Osteocyte (in vitro differentiated cells): ENCODE data around the gene TGFBR3. TPM values are rescaled to one million over a fixed set of nuclear protein-coding genes. Genes with fewer than 3 reads are reported as not detected.
A peak's percentile ranks its signal among the peaks of the same experiment; 100 is the strongest.

ENCODE experiments used
- DNase-seq: peaks from one replicate; pipeline ENCODE4 v3.0.0; 2021; ENCODE audit warnings: mixed read lengths; ENCODE audit not compliant: unreplicated experiment; ENCODE audit errors: extremely low spot score
- H3K27ac Mint-ChIP-seq: one replicate; pipeline ENCODE4 v1.8.0; 2021; ENCODE audit warnings: mild to moderate bottlenecking, mixed read lengths; ENCODE audit not compliant: unreplicated experiment
- H3K27me3 Mint-ChIP-seq: one replicate; pipeline ENCODE4 v1.8.0; 2021; ENCODE audit warnings: mixed read lengths; ENCODE audit not compliant: unreplicated experiment
- H3K36me3 Mint-ChIP-seq: one replicate; pipeline ENCODE4 v1.8.0; 2021; ENCODE audit warnings: mixed read lengths; ENCODE audit not compliant: unreplicated experiment
- H3K4me1 Mint-ChIP-seq: one replicate; pipeline ENCODE4 v1.8.0; 2021; ENCODE audit warnings: mixed read lengths; ENCODE audit not compliant: unreplicated experiment
- H3K4me3 Mint-ChIP-seq: one replicate; pipeline ENCODE4 v1.8.0; 2021; ENCODE audit warnings: mild to moderate bottlenecking, moderate library complexity, mixed read lengths; ENCODE audit not compliant: unreplicated experiment
- H3K9me3 Mint-ChIP-seq: one replicate; pipeline ENCODE4 v1.8.0; 2021; ENCODE audit warnings: mixed read lengths; ENCODE audit not compliant: unreplicated experiment
- total RNA-seq: library from RNA; stranded (reverse); gene quantifications from 2 replicates; pipeline ENCODE4 v1.2.1, GENCODE V29; 2021
- TF ChIP-seq, protein P1 (sequence below): fragments of 200-600 bp; sonication (generic); IDR thresholded peaks from 2 replicates; pipeline ENCODE4 v1.5.0; 2021; ENCODE audit warnings: antibody characterized with exemption, mild to moderate bottlenecking, moderate library complexity

The TGFBR3 gene
- total RNA-seq, 1 donor from 2014 or later, result 14.1 TPM

DNA sequence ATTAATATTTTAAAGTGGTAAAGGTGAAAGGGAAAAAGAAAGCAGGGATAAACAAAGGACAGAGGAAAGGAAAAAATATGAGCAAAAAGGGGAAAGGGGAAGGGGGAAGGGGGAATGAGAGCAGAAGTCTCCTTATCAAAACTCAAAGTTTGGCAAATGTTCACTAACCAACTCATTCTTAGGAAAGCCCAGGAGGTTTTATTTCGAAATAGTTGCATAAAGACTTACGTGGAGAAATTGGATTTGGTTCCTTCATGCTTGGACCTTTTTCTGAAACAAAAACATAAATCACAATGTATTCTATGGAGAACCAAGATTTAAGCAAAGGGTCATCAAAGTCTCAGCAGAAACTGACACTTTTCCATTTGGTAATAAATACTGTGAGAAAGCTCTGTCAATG lies 188.1 kb downstream of the TGFBR3 start:
- H3K4me1 Mint-ChIP-seq, result peaks cover 57% of the 10 kb centered on the region
- no peak overlapping the region for H3K27ac Mint-ChIP-seq
- peaks cover 30% of the 10 kb centered on the region for H3K36me3 Mint-ChIP-seq
- no peak for DNase-seq
- H3K4me3 Mint-ChIP-seq, result no peak overlapping the region
- no peaks in the 10 kb centered on the region for H3K9me3 Mint-ChIP-seq
- TF ChIP-seq, protein P1, sequence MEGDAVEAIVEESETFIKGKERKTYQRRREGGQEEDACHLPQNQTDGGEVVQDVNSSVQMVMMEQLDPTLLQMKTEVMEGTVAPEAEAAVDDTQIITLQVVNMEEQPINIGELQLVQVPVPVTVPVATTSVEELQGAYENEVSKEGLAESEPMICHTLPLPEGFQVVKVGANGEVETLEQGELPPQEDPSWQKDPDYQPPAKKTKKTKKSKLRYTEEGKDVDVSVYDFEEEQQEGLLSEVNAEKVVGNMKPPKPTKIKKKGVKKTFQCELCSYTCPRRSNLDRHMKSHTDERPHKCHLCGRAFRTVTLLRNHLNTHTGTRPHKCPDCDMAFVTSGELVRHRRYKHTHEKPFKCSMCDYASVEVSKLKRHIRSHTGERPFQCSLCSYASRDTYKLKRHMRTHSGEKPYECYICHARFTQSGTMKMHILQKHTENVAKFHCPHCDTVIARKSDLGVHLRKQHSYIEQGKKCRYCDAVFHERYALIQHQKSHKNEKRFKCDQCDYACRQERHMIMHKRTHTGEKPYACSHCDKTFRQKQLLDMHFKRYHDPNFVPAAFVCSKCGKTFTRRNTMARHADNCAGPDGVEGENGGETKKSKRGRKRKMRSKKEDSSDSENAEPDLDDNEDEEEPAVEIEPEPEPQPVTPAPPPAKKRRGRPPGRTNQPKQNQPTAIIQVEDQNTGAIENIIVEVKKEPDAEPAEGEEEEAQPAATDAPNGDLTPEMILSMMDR, result no peak
- no peaks in the 10 kb centered on the region for H3K27me3 Mint-ChIP-seq

DNA sequence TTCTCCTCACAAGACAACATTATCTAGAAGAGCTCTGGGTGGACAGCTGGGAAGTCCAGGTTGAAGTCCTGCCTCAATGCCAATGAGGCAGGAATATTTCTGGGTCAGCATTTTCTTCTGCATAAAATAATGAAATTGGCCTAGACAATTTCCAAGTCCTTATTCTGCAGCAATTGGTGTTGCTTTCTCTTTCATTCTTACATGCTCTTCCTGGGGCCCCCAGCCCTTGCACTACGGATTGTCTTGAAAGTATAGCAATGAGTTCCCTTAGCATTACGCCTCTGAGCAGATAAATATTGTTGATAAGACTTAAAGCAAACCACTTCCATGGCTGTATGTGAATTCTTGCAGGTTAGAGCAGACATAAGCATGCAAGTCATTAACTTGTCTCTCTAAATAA lies 188.5 kb downstream of the TGFBR3 start:
- Mint-ChIP-seq H3K36me3 (peaks cover 34% of the 10 kb centered on the region), H3K4me3 (no peak overlapping the region), H3K9me3 (no peaks in the 10 kb centered on the region), H3K4me1 (peaks cover 57% of the 10 kb centered on the region), H3K27me3 (no peaks in the 10 kb centered on the region), H3K27ac (no peak overlapping the region)
- DNase-seq, result no peak
- TF ChIP-seq, protein P1, result no peak

DNA sequence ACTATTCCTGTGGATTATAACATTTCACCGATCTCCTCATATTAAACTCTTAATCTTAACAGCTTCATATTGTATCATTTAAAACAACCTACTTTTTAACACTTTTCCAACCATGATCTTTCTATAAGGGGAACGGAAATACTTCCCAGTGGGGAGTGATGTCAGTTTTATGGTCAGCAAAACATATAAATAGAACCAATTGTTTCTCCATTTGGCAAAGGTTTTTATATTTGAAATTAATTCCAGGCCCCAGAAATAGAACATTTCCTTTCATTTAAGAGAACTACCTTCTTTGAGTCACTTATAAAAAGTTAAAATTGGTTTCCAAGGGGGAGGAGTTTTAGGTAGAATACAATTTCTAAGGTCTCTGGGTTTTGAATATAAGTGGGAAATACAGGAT lies 189.6 kb downstream of the TGFBR3 start:
- Mint-ChIP-seq H3K4me3 (no peak overlapping the region), H3K9me3 (no peaks in the 10 kb centered on the region), H3K27me3 (no peaks in the 10 kb centered on the region), H3K36me3 (peaks cover 42% of the 10 kb centered on the region), H3K27ac (peak overlapping the region; percentile 48), H3K4me1 (peaks cover 51% of the 10 kb centered on the region)
- TF ChIP-seq, protein P1, result no peak
- DNase-seq, result no peak

DNA sequence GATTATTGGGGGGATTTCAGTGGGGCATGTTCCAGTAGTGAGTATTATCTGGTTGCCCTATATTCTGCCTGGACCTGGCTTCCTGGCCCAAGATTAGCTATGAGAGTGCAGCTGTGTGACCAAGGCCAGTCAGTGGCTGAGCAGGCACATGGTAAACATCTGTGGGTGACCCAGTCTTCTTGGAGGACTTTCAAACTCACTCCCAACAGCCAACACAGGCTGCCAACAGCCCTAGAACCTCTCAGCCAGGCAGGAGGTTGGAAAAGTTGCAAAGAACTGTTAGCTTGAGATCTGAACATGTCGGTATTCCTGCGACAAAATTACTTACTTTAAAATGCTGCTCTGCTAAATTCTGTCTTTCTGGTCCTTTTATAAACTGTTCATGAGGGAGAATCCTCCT lies 192.4 kb downstream of the TGFBR3 start:
- Mint-ChIP-seq H3K4me1 (peaks cover 25% of the 10 kb centered on the region), H3K4me3 (no peak overlapping the region), H3K9me3 (no peaks in the 10 kb centered on the region), H3K36me3 (peaks cover 52% of the 10 kb centered on the region), H3K27ac (no peak overlapping the region), H3K27me3 (no peaks in the 10 kb centered on the region)
- TF ChIP-seq, protein P1, result no peak
- no peak for DNase-seq

DNA sequence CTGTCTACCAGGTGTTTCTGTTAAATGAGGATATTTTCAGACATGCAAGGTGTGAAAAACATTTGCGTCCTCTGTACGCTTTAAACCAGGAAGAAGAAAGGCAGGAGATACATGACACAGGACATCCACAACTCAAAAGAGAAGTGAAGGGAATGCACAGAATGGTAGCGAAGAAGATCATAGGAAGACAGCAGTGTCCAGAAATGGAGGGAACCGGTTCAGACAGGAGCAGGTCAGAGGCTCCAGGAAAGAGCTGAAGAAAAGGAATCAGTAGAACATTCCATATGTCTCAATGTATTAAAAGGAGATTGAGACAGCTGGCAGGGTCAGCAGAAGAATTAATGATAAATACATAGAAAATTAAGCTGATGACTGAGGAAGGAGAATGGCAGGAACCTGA lies 194.4 kb downstream of the TGFBR3 start:
- peaks cover 13% of the 10 kb centered on the region for H3K4me1 Mint-ChIP-seq
- TF ChIP-seq, protein P1, result no peak
- H3K4me3 Mint-ChIP-seq, result no peak overlapping the region
- H3K27me3 Mint-ChIP-seq, result no peaks in the 10 kb centered on the region
- DNase-seq, result no peak
- no peaks in the 10 kb centered on the region for H3K9me3 Mint-ChIP-seq
- no peak overlapping the region for H3K27ac Mint-ChIP-seq
- peaks cover 50% of the 10 kb centered on the region for H3K36me3 Mint-ChIP-seq
